PFSK-1 (cell line): Measurements from ENCODE around the gene GOLIM4.

Experiments used
- POLR2AphosphoS5 ChIP-seq: IDR thresholded peaks from 2 replicates; pipeline ENCODE4 v1.6.1; 2012; ENCODE audit warnings: low read depth, mild to moderate bottlenecking, control low read depth, low read length, moderate library complexity
- REST ChIP-seq, 2 experiments: IDR thresholded peaks; 2 replicates each; pipeline versions ENCODE4 v1.6.1 to v1.8.0; 2011 to 2012; ENCODE audit warnings: low read depth in 2 of 2, low read length in 2 of 2, control low read depth in 1 of 2, inconsistent platforms in 1 of 2, mild to moderate bottlenecking in 1 of 2, moderate library complexity in 1 of 2; ENCODE audit not compliant: insufficient read depth in 1 of 2
- TAF1 ChIP-seq: IDR thresholded peaks from 2 replicates; pipeline ENCODE4 v1.6.1; 2012; ENCODE audit warnings: low read length, control low read depth, borderline replicate concordance; ENCODE audit not compliant: insufficient read depth

GRCh38 chr3:168095611-168096209, at the start of gene GOLIM4:
- no peak for TF ChIP-seq TAF1
- no peak for TF ChIP-seq REST (IDR thresholded peaks at IDR 0.05; ENCODE audit: insufficient read depth in 1 of 2, low read depth in 2 of 2, low read length in 2 of 2)
- TF ChIP-seq POLR2AphosphoS5, result no peak; the same call in 1 of the 2 replicates
